DMS79 treated with DMSO at 0.1 percent for 48 hours (cell line): ENCODE measurements around the gene OR5D13.

Experiments
- DNase-seq: peaks from one replicate; lab custom pipeline; 2025; lab: John Stamatoyannopoulos, UW

OR5D13 gene

GRCh38 chr11:55773138-55773537 is at the start of gene OR5D13:
TSS of gene OR5D13 (plus strand) at chr11:55773438. CDS start at chr11:55773438, 0 bp downstream.
- no peak for DNase-seq

GRCh38 chr11:55726715-55727324 is 46.4 kb upstream of the OR5D13 start:
- no peak for DNase-seq

GRCh38 chr11:55732936-55733335 is 40.3 kb upstream of the OR5D13 start:
- no peak for DNase-seq

DNA sequence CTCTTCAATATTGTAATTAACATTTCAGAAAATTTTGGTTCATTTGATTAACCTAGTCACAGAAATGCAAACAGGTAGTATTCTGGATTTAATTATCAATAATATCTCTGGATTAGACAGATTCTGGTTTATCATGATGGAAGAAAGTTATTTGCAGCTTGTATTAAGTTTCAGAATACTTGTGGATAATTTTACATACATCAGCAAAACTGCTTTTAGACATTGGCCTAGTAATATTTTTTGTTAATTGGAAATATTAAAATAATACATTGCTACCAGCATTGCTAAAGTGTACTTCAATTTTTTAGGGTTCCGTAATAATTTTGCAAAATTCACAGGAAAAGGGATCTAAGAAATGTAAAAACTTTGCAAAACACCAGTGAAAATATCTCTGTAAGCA is 18.4 kb downstream of the OR5D13 start:
- no peak for DNase-seq

DNA sequence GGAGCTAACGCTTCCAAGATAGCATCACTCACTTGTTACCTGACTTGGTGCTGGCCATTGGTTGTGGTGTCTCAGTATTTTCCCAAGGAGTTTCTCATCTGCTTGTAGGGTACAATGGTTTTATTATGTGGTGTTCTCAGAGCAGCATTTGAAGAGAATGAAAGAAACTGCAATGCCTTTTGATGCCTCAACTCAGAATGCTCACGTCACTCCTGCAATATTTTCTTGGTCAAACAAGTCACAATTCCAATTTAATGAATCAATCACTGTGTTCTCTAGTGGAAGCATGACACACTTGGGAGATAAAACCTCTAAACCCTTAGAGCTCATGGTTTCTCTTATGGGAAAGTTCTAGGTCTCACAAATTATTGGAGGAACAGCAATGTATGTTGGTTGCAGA is 20.1 kb downstream of the OR5D13 start:
- DNase-seq: no peak

DNA sequence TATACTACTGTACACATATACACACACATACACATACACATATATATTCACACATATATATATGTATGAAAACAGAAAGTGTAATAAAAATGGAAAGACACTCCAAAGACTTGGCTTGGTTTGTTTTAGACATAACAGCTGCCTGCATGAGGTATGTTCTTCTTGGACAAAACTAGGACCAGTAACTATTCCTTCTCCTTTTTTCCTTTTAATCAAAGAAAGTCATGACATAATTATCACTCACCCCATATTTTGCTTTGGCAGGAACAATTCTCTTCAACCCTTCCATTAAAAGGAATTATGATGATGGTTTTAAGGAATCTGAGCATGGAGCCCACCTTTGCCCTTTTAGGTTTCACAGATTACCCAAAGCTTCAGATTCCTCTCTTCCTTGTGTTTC is 22.0 kb downstream of the OR5D13 start, which contains the start of gene OR5D14:
Gene OR5D14 (plus strand): TSS at position 301 of the 400 bp plus-strand sequence. CDS start 0 bp downstream, at position 301.
- DNase-seq: no peak

DNA sequence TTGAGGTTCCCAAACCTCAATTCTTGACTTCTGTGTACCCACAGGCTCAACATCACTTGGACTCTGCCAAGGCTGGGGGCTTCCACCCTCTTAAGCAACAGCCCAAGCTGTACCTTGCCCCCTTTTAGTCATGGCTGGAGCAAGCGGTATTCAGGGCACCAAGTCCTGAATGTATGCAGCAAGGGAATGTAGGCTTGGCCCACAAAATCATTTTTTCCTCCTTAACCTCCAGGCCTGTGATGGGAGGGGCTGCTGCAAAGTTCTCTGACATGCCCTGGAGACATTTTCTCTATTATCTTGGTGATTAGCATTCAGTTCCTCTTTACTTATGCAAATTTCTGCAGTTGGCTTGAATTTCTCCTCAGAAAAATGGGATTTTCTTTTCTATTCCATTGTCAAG is 33.0 kb downstream of the OR5D13 start:
- no peak for DNase-seq

- no peak for DNase-seq
Measured at GRCh38 chr11:55811067-55811466, 37.8 kb downstream of the OR5D13 start, which contains the start of gene OR5L1. TSS of gene OR5L1 (plus strand) at chr11:55811367. CDS start at chr11:55811467, 100 bp downstream.

DNA sequence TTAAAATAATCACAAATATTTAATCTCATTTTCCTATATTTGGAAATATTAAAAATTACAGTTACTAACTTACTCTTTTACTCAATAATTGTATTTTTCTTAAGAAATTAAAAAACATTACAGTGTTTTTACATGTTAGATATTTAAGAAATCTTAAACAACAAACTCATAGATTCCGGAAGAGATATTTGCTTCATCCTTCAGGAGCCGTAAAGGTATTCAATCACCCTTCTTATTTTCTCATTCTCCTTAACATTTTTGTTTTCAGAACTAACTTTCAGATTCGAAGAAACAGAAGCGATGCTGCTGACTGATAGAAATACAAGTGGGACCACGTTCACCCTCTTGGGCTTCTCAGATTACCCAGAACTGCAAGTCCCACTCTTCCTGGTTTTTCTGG is 46.1 kb downstream of the OR5D13 start, which contains the start of gene OR5D18:
Gene OR5D18 (plus strand): TSS at position 301 of the 400 bp plus-strand sequence. CDS start 0 bp downstream, at position 301.
- no peak for DNase-seq
